Parathyroid adenoma (tissue), 2 donors: ENCODE measurements around the gene IFT81.

Experiments used
- H2AFZ ChIP-seq: fragments of 300-600 bp; sonication (generic); one replicate; pipeline ENCODE4 v1.7.0; 2017; ENCODE audit warnings: antibody characterized with exemption, mild to moderate bottlenecking
- H3K27ac ChIP-seq: fragments of 300-600 bp; sonication (generic); one replicate; pipeline ENCODE4 v1.7.0; 2017
- H3K27me3 ChIP-seq: fragments of 300-600 bp; sonication (generic); one replicate; pipeline ENCODE4 v1.7.0; 2017; ENCODE audit warnings: low read length; ENCODE audit not compliant: control insufficient read depth, insufficient read depth
- H3K36me3 ChIP-seq: fragments of 300-600 bp; sonication (generic); one replicate; pipeline ENCODE4 v1.7.0; 2017; ENCODE audit warnings: low read length; ENCODE audit not compliant: control insufficient read depth, insufficient read depth
- H3K4me1 ChIP-seq: fragments of 300-600 bp; sonication (generic); one replicate; pipeline ENCODE4 v1.7.0; 2017; ENCODE audit warnings: control low read depth
- H3K4me2 ChIP-seq: fragments of 300-600 bp; sonication (generic); one replicate; pipeline ENCODE4 v1.7.0; 2017; ENCODE audit warnings: low read length
- H3K4me3 ChIP-seq: fragments of 300-600 bp; sonication (generic); one replicate; pipeline ENCODE4 v1.7.0; 2017; ENCODE audit warnings: low read depth, low read length
- H3K79me2 ChIP-seq: fragments of 300-600 bp; sonication (generic); one replicate; pipeline ENCODE4 v1.7.0; 2017; ENCODE audit warnings: control low read depth
- H3K9ac ChIP-seq: fragments of 300-600 bp; sonication (generic); one replicate; pipeline ENCODE4 v1.7.0; 2017; ENCODE audit warnings: mild to moderate bottlenecking
- H3K9me3 ChIP-seq: fragments of 300-600 bp; sonication (generic); one replicate; pipeline ENCODE4 v1.7.0; 2017; ENCODE audit warnings: low read length; ENCODE audit not compliant: control insufficient read depth
- CTCF ChIP-seq: fragments of 300-600 bp; sonication (generic); IDR thresholded peaks from one replicate; pipeline ENCODE4 v1.7.0; 2017; ENCODE audit warnings: antibody characterized with exemption, mild to moderate bottlenecking
- donor health status: primary hyperparathyroidism.

Gene IFT81

GRCh38 chr12:110197003-110197402 lies 72.8 kb downstream of the IFT81 start:
- Histone ChIP-seq H3K79me2 (peaks cover 2% of the 10 kb centered on the region), H3K27ac (no peak overlapping the region), H3K27me3 (no peaks in the 10 kb centered on the region), H3K4me3 (no peak overlapping the region), H3K4me2 (no peak overlapping the region), H3K36me3 (no peaks in the 10 kb centered on the region), H2AFZ (no peak overlapping the region), H3K9me3 (no peaks in the 10 kb centered on the region), H3K9ac (no peak overlapping the region), H3K4me1 (peaks cover 2% of the 10 kb centered on the region)
- no peak for TF ChIP-seq CTCF

- no peaks in the 10 kb centered on the region for H3K36me3 ChIP-seq
Observed at GRCh38 chr12:110198386-110198785, 74.2 kb downstream of the IFT81 start.

GRCh38 chr12:110199339-110200123 lies 75.4 kb downstream of the IFT81 start:
- H3K4me1 ChIP-seq: peaks cover 2% of the 10 kb centered on the region
- H3K9ac ChIP-seq: no peak overlapping the region

More at GRCh38 chr12:110198386-110198785, 74.2 kb downstream of the IFT81 start:
- no peak overlapping the region for H3K4me2 ChIP-seq
- no peak overlapping the region for H2AFZ ChIP-seq
- no peak for TF ChIP-seq CTCF
- H3K4me3 ChIP-seq: no peak overlapping the region
- H3K27ac ChIP-seq: no peak overlapping the region
- peaks cover 2% of the 10 kb centered on the region for H3K79me2 ChIP-seq
- H3K9ac ChIP-seq: no peak overlapping the region
- peaks cover 2% of the 10 kb centered on the region for H3K4me1 ChIP-seq
- H3K9me3 ChIP-seq: no peaks in the 10 kb centered on the region
- no peaks in the 10 kb centered on the region for H3K27me3 ChIP-seq

GRCh38 chr12:110200124-110200417 lies 75.9 kb downstream of the IFT81 start:
- Histone ChIP-seq H2AFZ (no peak overlapping the region), H3K36me3 (no peaks in the 10 kb centered on the region), H3K4me2 (no peak overlapping the region), H3K79me2 (peaks cover 2% of the 10 kb centered on the region), H3K9me3 (no peaks in the 10 kb centered on the region), H3K27me3 (no peaks in the 10 kb centered on the region), H3K27ac (no peak overlapping the region), H3K4me1 (peaks cover 2% of the 10 kb centered on the region), H3K4me3 (no peak overlapping the region), H3K9ac (no peak overlapping the region)
- TF ChIP-seq CTCF: no peak

More at GRCh38 chr12:110199339-110200123, 75.4 kb downstream of the IFT81 start:
- Histone ChIP-seq H3K9me3 (no peaks in the 10 kb centered on the region), H3K79me2 (peaks cover 2% of the 10 kb centered on the region), H3K4me2 (no peak overlapping the region), H3K36me3 (no peaks in the 10 kb centered on the region), H3K27me3 (no peaks in the 10 kb centered on the region), H3K27ac (no peak overlapping the region), H2AFZ (no peak overlapping the region), H3K4me3 (no peak overlapping the region)
- no peak for TF ChIP-seq CTCF

GRCh38 chr12:110201995-110202394 lies 77.8 kb downstream of the IFT81 start:
- TF ChIP-seq CTCF: no peak
- H3K4me3 ChIP-seq: no peak overlapping the region
- H3K9ac ChIP-seq: no peak overlapping the region
- H2AFZ ChIP-seq: no peak overlapping the region
- H3K4me1 ChIP-seq: peaks cover 2% of the 10 kb centered on the region
- H3K9me3 ChIP-seq: no peaks in the 10 kb centered on the region
- H3K79me2 ChIP-seq: peaks cover 2% of the 10 kb centered on the region
- H3K36me3 ChIP-seq: no peaks in the 10 kb centered on the region
- no peaks in the 10 kb centered on the region for H3K27me3 ChIP-seq
- no peak overlapping the region for H3K27ac ChIP-seq
- no peak overlapping the region for H3K4me2 ChIP-seq
